ENCODE results near the gene CACNA1G.

- TF ChIP-seq CTCF (IDR thresholded peaks at IDR 0.05; ENCODE audit: insufficient read depth, low read depth, low read length), result no peak
- TF ChIP-seq EZH2 (IDR thresholded peaks at IDR 0.05; ENCODE audit: insufficient read depth, low read length), result no peak
Observed at GRCh38 chr17:50675190-50675589, 114.7 kb downstream of the CACNA1G start.
